T-cell (primary cell): ENCODE data around the gene PNMA8C. TPM values are rescaled to one million over a fixed set of nuclear protein-coding genes. Genes with fewer than 3 reads are reported as not detected.

Experiments
- ATAC-seq, 4 experiments: fragments of 200-7000 bp in 3 of 4; fragments of 150-1000 bp in 1 of 4; cut with Tn5 transposase; replicated peaks in 1 of 4; 1 replicate in 3 of 4; 2 replicates in 1 of 4; pipeline ENCODE4 v1.10.0; 2021; ENCODE audit warnings: moderate library complexity in 3 of 4, mild to moderate bottlenecking in 2 of 4, moderate number of reproducible peaks in 1 of 4
- CTCF ChIA-PET, 2 donors: fragments of 300-600 bp; sonication (Branson Sonifier 250); formaldehyde crosslinking; loops; one replicate each; lab custom pipeline; 2022; ENCODE audit warnings: antibody characterized with exemption in 2 of 2; lab: Charles Lee
- POLR2A ChIA-PET, 2 donors: fragments of 300-600 bp; sonication (Branson Sonifier 250); formaldehyde crosslinking; loops; one replicate each; lab custom pipeline; 2022; ENCODE audit warnings: antibody characterized with exemption in 2 of 2; lab: Charles Lee
- DNase-seq, 35 experiments: peaks; one replicate each; pipeline versions ENCODE4 v3.0.0 to v3.0.0-alpha.2; 2013 to 2023
- H3K27ac ChIP-seq: one replicate; pipeline ENCODE4 v1.5.1; 2013; ENCODE audit warnings: low read length
- H3K27me3 ChIP-seq, 2 experiments: replicated peaks in 1 of 2; 1 replicate in 1 of 2; 2 replicates in 1 of 2; pipeline versions ENCODE4 v1.6.1 to v1.7.0; 2013; ENCODE audit warnings: low read length in 1 of 2, mixed read lengths in 1 of 2; ENCODE audit not compliant: control insufficient read depth in 2 of 2, insufficient read depth in 2 of 2; ENCODE audit errors: extremely low read depth in 1 of 2
- H3K36me3 ChIP-seq, 2 donors: 1 replicate in 1 of 2; 2 replicates in 1 of 2; pipeline versions ENCODE4 v1.6.1 to v1.7.0; 2013; ENCODE audit warnings: low read length in 1 of 2; ENCODE audit not compliant: control insufficient read depth in 2 of 2, insufficient read depth in 1 of 2; ENCODE audit errors: extremely low read depth in 1 of 2
- H3K4me1 ChIP-seq, 2 experiments: 1 replicate in 1 of 2; 2 replicates in 1 of 2; pipeline versions ENCODE4 v1.6.1 to v1.7.0; 2013; ENCODE audit warnings: low read length in 2 of 2, mixed read lengths in 1 of 2; ENCODE audit not compliant: insufficient read depth in 2 of 2, control insufficient read depth in 1 of 2; ENCODE audit errors: extremely low read depth in 1 of 2
- H3K4me3 ChIP-seq, 2 donors: 1 replicate in 1 of 2; 2 replicates in 1 of 2; pipeline versions ENCODE4 v1.5.1 to v1.7.0; 2013; ENCODE audit warnings: mild to moderate bottlenecking in 2 of 2, low read length in 1 of 2, moderate library complexity in 1 of 2; ENCODE audit not compliant: control insufficient read depth in 1 of 2; ENCODE audit errors: extremely low read depth in 1 of 2
- H3K9me3 ChIP-seq: 2 replicates; pipeline ENCODE4 v1.7.0; 2013
- H3K27ac Mint-ChIP-seq, 2 donors: one replicate each; pipeline ENCODE4 v1.8.0; 2020 to 2021; ENCODE audit warnings: mild to moderate bottlenecking in 2 of 2, mixed read lengths in 2 of 2
- H3K27me3 Mint-ChIP-seq, 2 donors: one replicate each; pipeline ENCODE4 v1.8.0; 2021 to 2022; ENCODE audit warnings: mixed read lengths in 2 of 2
- H3K36me3 Mint-ChIP-seq: one replicate; pipeline ENCODE4 v1.8.0; 2021; ENCODE audit warnings: mixed read lengths
- H3K4me1 Mint-ChIP-seq, 3 donors: one replicate each; pipeline ENCODE4 v1.8.0; 2020 to 2022; ENCODE audit warnings: mixed read lengths in 3 of 3, mild to moderate bottlenecking in 1 of 3
- H3K4me3 Mint-ChIP-seq, 3 donors: one replicate each; pipeline ENCODE4 v1.8.0; 2020 to 2022; ENCODE audit warnings: mild to moderate bottlenecking in 3 of 3, mixed read lengths in 3 of 3, moderate library complexity in 3 of 3
- H3K9me3 Mint-ChIP-seq, 3 donors: one replicate each; pipeline ENCODE4 v1.8.0; 2020 to 2022; ENCODE audit warnings: mixed read lengths in 3 of 3
- WGBS: methylation state at CpG from one replicate; pipeline ENCODE4 v1.1.5; 2013; ENCODE audit warnings: missing lambda C conversion rate; ENCODE audit not compliant: insufficient coverage; 5-methylcytosine and 5-hydroxymethylcytosine counted together
- total RNA-seq, 35 experiments: library from RNA in 6 of 35; stranded (reverse) in 6 of 35; fragments of 120-200 nt in 1 of 35; gene quantifications; one replicate each; pipeline versions ENCODE4 v1.2.1 to v1.2.4 and lab custom pipeline; 2013 to 2026

Gene PNMA8C
- total RNA-seq, 5 donors from 2014 or later (not counting 1 experiment from before 2014, with no cell fraction given) = not detected

- Histone ChIP-seq H3K4me3 (no peak overlapping the region), H3K9me3 (no peaks in the 10 kb centered on the region), H3K27ac (no peak overlapping the region), H3K36me3 (no peaks in the 10 kb centered on the region), H3K4me1 (no peaks in the 10 kb centered on the region), H3K27me3 (peaks cover 0 to 42% of the 10 kb centered on the region in 2 experiments)
- no peaks in the 10 kb centered on the region for H3K4me1 Mint-ChIP-seq
- no peak for DNase-seq
- no peaks in the 10 kb centered on the region for H3K36me3 Mint-ChIP-seq
- H3K27ac Mint-ChIP-seq = no peak overlapping the region
- 90% methylated on average over 2 of the region's 2 CpGs for WGBS
- H3K9me3 Mint-ChIP-seq = no peaks in the 10 kb centered on the region
- ChIA-PET POLR2A (no interaction called here), CTCF (interaction anchor here in 1 of 2 donors (1.8 kb wide), 1 partner anchor 10 kb away, joined by 7 read pairs; no protein-coding TSS in a partner anchor)
- ATAC-seq = no peak
- peaks cover 28 to 30% of the 10 kb centered on the region in 2 donors for H3K27me3 Mint-ChIP-seq
- H3K4me3 Mint-ChIP-seq = no peak overlapping the region
Observed at GRCh38 chr19:46460055-46460454, 31.3 kb upstream of the PNMA8C start.

DNA sequence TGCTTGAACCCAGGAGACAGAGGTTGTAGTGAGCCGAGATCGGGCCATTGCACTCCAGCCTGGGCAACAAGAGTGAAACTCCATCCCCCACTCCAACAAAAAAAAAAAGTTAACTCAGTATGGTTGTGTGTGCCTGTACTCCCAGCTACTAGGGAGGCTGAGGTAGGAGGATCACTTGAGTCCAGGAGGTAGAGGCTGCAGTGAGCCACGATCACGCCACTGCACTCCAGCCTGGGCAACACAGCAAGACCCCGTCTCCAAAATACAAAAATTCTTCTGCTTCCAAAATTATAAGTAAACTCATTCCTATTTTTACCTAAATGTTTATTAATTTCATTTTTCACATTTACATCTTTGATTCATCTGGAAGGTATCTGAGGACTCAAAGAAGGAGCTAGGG is 28.2 kb upstream of the PNMA8C start:
- CTCF ChIA-PET = interaction anchor here (0.7 kb wide), 2 partner anchors 11 to 75 kb away, joined by 3 read pairs; no protein-coding TSS in a partner anchor
- H3K27ac ChIP-seq = no peak overlapping the region
- ATAC-seq (no peak), DNase-seq (no peak)
- Mint-ChIP-seq H3K4me1 (no peaks in the 10 kb centered on the region), H3K27me3 (peaks cover 30 to 32% of the 10 kb centered on the region in 2 donors), H3K9me3 (no peaks in the 10 kb centered on the region), H3K4me3 (no peak overlapping the region), H3K36me3 (no peaks in the 10 kb centered on the region), H3K27ac (no peak overlapping the region)
- peaks cover 0 to 36% of the 10 kb centered on the region in 2 experiments for H3K27me3 ChIP-seq
- POLR2A ChIA-PET = no interaction called here
- H3K4me3 ChIP-seq = no peak overlapping the region
- H3K9me3 ChIP-seq = no peaks in the 10 kb centered on the region
- no peaks in the 10 kb centered on the region for H3K4me1 ChIP-seq
- H3K36me3 ChIP-seq = no peaks in the 10 kb centered on the region
- no CpG with 5 or more reads among the region's 5 CpGs for WGBS

- Mint-ChIP-seq H3K36me3 (peaks cover 3% of the 10 kb centered on the region), H3K9me3 (peaks cover 6 to 7% (median 7%) of the 10 kb centered on the region in 3 donors), H3K4me3 (no peak overlapping the region), H3K27ac (no peak overlapping the region), H3K27me3 (peaks cover 34 to 36% of the 10 kb centered on the region in 2 donors), H3K4me1 (no peaks in the 10 kb centered on the region)
- no peak overlapping the region for H3K27ac ChIP-seq
- ATAC-seq (no peak), DNase-seq (no peak)
- no CpG with 5 or more reads among the region's 3 CpGs for WGBS
- H3K4me1 ChIP-seq = no peaks in the 10 kb centered on the region
- ChIA-PET POLR2A (no interaction called here), CTCF (no interaction called here)
- H3K4me3 ChIP-seq = no peak overlapping the region
- no peaks in the 10 kb centered on the region for H3K36me3 ChIP-seq
- H3K9me3 ChIP-seq = no peaks in the 10 kb centered on the region
- H3K27me3 ChIP-seq = peaks cover 0 to 23% of the 10 kb centered on the region in 2 experiments
Observed at GRCh38 chr19:46454244-46454643, 25.5 kb upstream of the PNMA8C start.

DNA sequence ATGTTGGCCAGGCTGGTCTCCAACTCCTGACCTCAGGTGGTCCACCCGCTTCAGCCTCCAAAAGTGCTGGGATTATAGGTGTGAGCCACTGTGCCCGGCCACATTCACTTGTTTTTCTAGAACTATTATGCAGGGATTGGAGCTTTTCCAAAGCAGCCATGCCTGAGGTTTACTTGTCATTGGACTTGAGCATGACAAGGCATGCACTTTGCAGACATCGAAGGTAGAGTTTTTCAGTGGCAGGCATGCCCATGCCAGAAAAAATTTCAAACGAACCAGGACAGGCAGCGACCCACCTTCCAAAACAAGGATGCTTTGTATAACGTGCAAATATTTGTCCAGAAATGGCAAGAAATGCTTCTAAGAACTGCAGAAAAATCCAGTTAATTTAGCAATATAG is 24.9 kb upstream of the PNMA8C start:
- no peaks in the 10 kb centered on the region for H3K9me3 ChIP-seq
- ChIA-PET POLR2A (no interaction called here), CTCF (no interaction called here)
- WGBS = 87% methylated on average over 6 of the region's 6 CpGs
- Mint-ChIP-seq H3K27me3 (peaks cover 31 to 33% of the 10 kb centered on the region in 2 donors), H3K4me3 (no peak overlapping the region), H3K27ac (no peak overlapping the region), H3K36me3 (peaks cover 3% of the 10 kb centered on the region), H3K9me3 (peaks cover 7 to 8% (median 8%) of the 10 kb centered on the region in 3 donors), H3K4me1 (no peaks in the 10 kb centered on the region)
- peaks cover 0 to 25% of the 10 kb centered on the region in 2 experiments for H3K27me3 ChIP-seq
- H3K4me3 ChIP-seq = no peak overlapping the region
- no peak overlapping the region for H3K27ac ChIP-seq
- ATAC-seq = no peak
- DNase-seq = no peak
- no peaks in the 10 kb centered on the region for H3K4me1 ChIP-seq
- no peaks in the 10 kb centered on the region for H3K36me3 ChIP-seq

DNA sequence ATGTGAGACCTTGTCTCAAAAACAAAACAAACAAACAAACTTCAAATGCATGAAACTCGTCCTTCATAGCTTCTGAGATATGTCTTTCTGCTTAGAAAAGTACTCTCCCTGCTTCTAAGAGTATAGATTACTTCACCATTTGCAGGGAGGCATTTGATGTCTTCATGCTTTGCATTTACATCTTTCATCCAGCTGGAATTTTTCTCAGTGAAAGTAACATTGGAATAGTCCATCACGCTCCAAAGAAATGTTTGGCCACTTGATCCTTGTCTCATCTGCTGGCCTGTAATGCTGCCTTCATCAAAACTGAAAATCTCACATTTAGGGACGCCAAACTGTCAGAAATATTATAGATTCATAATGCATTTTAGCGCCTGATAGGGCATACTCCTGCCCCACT is 23.4 kb upstream of the PNMA8C start:
- Mint-ChIP-seq H3K4me3 (no peak overlapping the region), H3K27me3 (peaks cover 28 to 34% of the 10 kb centered on the region in 2 donors), H3K27ac (no peak overlapping the region), H3K4me1 (no peaks in the 10 kb centered on the region), H3K9me3 (peaks cover 7 to 8% (median 8%) of the 10 kb centered on the region in 3 donors), H3K36me3 (peaks cover 3% of the 10 kb centered on the region)
- Histone ChIP-seq H3K27me3 (peaks cover 0 to 27% of the 10 kb centered on the region in 2 experiments), H3K4me1 (no peaks in the 10 kb centered on the region), H3K27ac (no peak overlapping the region), H3K9me3 (no peaks in the 10 kb centered on the region), H3K4me3 (no peak overlapping the region), H3K36me3 (no peaks in the 10 kb centered on the region)
- no peak for DNase-seq
- ChIA-PET POLR2A (no interaction called here), CTCF (no interaction called here)
- ATAC-seq = no peak
- 69% methylated on average over 2 of the region's 4 CpGs for WGBS

DNA sequence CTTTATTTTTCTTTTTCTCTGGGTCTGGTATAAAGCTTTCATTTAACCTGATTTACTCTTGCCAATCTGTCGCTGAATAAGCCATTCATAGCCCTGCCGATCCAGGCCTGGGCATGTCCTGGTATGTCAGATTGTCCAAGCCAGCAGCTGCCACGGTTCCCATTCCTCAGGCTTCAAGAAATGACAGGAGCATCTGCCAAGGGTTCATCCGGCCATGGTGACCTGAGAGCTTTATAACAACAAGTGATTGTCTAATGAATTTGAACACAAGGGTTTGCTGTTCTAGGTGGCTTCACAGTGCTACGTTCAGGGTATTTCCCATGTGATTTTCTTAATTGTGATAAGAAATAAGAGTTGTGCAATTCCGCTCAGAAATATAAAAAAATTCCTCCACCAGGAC is 22.6 kb upstream of the PNMA8C start:
- CTCF ChIA-PET = no interaction called here

More for the DNA sequence above, 22.6 kb upstream of the PNMA8C start:
- H3K36me3 Mint-ChIP-seq = peaks cover 3% of the 10 kb centered on the region
- H3K4me1 Mint-ChIP-seq = no peaks in the 10 kb centered on the region
- H3K27ac Mint-ChIP-seq = no peak overlapping the region
- DNase-seq (no peak), ATAC-seq (no peak)
- Histone ChIP-seq H3K4me3 (no peak overlapping the region), H3K27me3 (peaks cover 0 to 23% of the 10 kb centered on the region in 2 experiments), H3K36me3 (no peaks in the 10 kb centered on the region), H3K9me3 (no peaks in the 10 kb centered on the region), H3K4me1 (no peaks in the 10 kb centered on the region), H3K27ac (no peak overlapping the region)
- POLR2A ChIA-PET = no interaction called here
- H3K9me3 Mint-ChIP-seq = peaks cover 7 to 8% (median 8%) of the 10 kb centered on the region in 3 donors
- no peak overlapping the region for H3K4me3 Mint-ChIP-seq
- WGBS = 82% methylated on average over 4 of the region's 6 CpGs
- H3K27me3 Mint-ChIP-seq = peaks cover 26 to 32% of the 10 kb centered on the region in 2 donors
